ENCODE results near the gene NPAS3.

The NPAS3 gene

GRCh38 chr14:33457021-33457420, 518.3 kb downstream of the NPAS3 start:
- H3K4me3 ChIP-seq = no peak overlapping the region
- no peak overlapping the region for H3K9ac ChIP-seq (ENCODE audit: insufficient read length)
- TF ChIP-seq POLR2AphosphoS5 (IDR thresholded peaks at IDR 0.05; ENCODE audit: borderline replicate concordance, low read depth, low read length) (no peak), EZH2 (IDR thresholded peaks at IDR 0.05) (no peak), FOXP2 (optimal IDR thresholded peaks at IDR 0.05; ENCODE audit: control extremely low read depth, extremely low read length, insufficient read depth) (no peak)
- H3K27ac ChIP-seq = no peak overlapping the region
- DNase-seq (ENCODE audit: low read depth, low spot score) = no peak
- H3K9me3 ChIP-seq (ENCODE audit: low read depth, low read length) = no peaks in the 10 kb centered on the region
- no peaks in the 10 kb centered on the region for H3K36me3 ChIP-seq (ENCODE audit: insufficient read depth, low read length)

- H3K36me3 ChIP-seq (ENCODE audit: insufficient read depth, low read length) = no peaks in the 10 kb centered on the region
- no peak overlapping the region for H3K4me3 ChIP-seq
- no peak overlapping the region for H3K27ac ChIP-seq
- no peak overlapping the region for H3K9ac ChIP-seq (ENCODE audit: insufficient read length)
- no peaks in the 10 kb centered on the region for H3K9me3 ChIP-seq (ENCODE audit: low read depth, low read length)
- DNase-seq (ENCODE audit: low read depth, low spot score) = no peak
- TF ChIP-seq POLR2AphosphoS5 (IDR thresholded peaks at IDR 0.05; ENCODE audit: borderline replicate concordance, low read depth, low read length) (no peak), EZH2 (IDR thresholded peaks at IDR 0.05) (no peak), FOXP2 (optimal IDR thresholded peaks at IDR 0.05; ENCODE audit: control extremely low read depth, extremely low read length, insufficient read depth) (no peak)
These were observed 518.9 kb downstream of the NPAS3 start for GRCh38 chr14:33457617-33458016.

DNA sequence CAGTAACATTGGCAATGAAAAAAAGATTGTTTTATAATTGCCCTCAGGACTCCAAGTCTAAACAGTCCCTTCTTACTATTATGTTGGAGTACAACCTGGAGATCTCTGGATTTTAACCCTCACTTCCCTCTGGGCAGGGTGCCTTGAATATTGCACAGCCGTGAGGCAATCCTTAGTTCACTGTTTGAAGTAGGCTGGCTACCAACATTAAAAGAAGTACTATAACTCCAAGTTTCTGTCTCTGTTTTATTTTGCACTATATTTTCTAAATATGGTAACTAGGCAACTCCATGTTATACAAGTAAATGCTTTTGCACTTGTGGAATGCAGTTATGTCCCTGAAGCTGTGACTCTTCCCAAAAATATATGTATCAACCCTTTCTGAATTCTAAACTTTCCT, 521.5 kb downstream of the NPAS3 start:
- no peak for DNase-seq (ENCODE audit: low read depth, low spot score)
- Histone ChIP-seq H3K27ac (no peak overlapping the region), H3K9ac (ENCODE audit: insufficient read length) (no peak overlapping the region), H3K9me3 (ENCODE audit: low read depth, low read length) (no peaks in the 10 kb centered on the region), H3K36me3 (ENCODE audit: insufficient read depth, low read length) (no peaks in the 10 kb centered on the region), H3K4me3 (no peak overlapping the region)
- TF ChIP-seq EZH2 (IDR thresholded peaks at IDR 0.05) (no peak), POLR2AphosphoS5 (IDR thresholded peaks at IDR 0.05; ENCODE audit: borderline replicate concordance, low read depth, low read length) (no peak), FOXP2 (optimal IDR thresholded peaks at IDR 0.05; ENCODE audit: control extremely low read depth, extremely low read length, insufficient read depth) (no peak)

DNA sequence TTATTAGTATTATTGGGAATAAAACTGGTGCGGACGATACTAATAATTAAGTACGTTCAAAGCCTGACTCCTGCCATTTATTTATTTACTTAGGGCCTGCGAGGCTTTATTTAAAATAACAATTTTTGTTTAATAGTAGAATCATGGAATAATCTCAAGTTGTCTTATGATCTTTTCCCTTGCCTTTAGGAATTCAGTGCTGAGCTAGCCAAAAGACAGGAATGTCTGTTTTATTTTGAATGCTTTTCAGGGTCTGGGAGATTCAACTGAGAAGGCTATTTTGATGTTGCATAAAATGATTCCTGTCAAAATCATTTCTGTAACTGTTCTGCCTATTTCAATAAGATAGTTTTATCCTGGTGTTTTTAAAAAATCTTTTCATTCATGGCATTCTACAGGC, 522.4 kb downstream of the NPAS3 start:
- H3K4me3 ChIP-seq = no peak overlapping the region
- DNase-seq (ENCODE audit: low read depth, low spot score) = no peak

DNA sequence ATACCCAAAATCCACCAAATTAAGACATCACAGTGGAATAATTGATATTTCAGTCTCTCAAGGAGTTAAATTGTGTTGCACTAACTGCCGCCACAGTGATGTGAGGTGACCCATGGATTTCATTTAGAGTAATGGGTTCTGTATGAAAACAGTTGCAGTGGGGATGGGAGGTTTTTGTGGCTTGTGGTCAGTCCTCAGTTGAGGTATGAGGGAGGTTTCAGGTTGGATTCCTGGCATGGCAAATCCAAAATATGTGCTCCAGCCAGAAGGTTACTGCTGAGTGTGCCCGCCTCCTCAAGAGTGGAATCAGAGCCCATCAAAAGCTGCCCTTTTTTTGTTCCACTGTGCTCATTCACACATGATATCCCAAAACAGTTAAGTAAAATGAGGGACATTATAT, 525.1 kb downstream of the NPAS3 start:
- Histone ChIP-seq H3K36me3 (ENCODE audit: insufficient read depth, low read length) (no peaks in the 10 kb centered on the region), H3K9me3 (ENCODE audit: low read depth, low read length) (no peaks in the 10 kb centered on the region), H3K4me3 (no peak overlapping the region), H3K27ac (no peak overlapping the region), H3K9ac (ENCODE audit: insufficient read length) (no peak overlapping the region)
- DNase-seq (ENCODE audit: low read depth, low spot score) = no peak
- TF ChIP-seq FOXP2 (optimal IDR thresholded peaks at IDR 0.05; ENCODE audit: control extremely low read depth, extremely low read length, insufficient read depth) (no peak), POLR2AphosphoS5 (IDR thresholded peaks at IDR 0.05; ENCODE audit: borderline replicate concordance, low read depth, low read length) (no peak), EZH2 (IDR thresholded peaks at IDR 0.05) (no peak)

More for the DNA sequence above, 522.4 kb downstream of the NPAS3 start:
- Histone ChIP-seq H3K9me3 (ENCODE audit: low read depth, low read length) (no peaks in the 10 kb centered on the region), H3K27ac (no peak overlapping the region), H3K9ac (ENCODE audit: insufficient read length) (no peak overlapping the region), H3K36me3 (ENCODE audit: insufficient read depth, low read length) (no peaks in the 10 kb centered on the region)
- TF ChIP-seq POLR2AphosphoS5 (IDR thresholded peaks at IDR 0.05; ENCODE audit: borderline replicate concordance, low read depth, low read length) = no peak
- TF ChIP-seq EZH2 (IDR thresholded peaks at IDR 0.05) = no peak
- no peak for TF ChIP-seq FOXP2 (optimal IDR thresholded peaks at IDR 0.05; ENCODE audit: control extremely low read depth, extremely low read length, insufficient read depth)

GRCh38 chr14:33464254-33464962, 525.7 kb downstream of the NPAS3 start:
- H3K27ac ChIP-seq = no peak overlapping the region
- DNase-seq (ENCODE audit: low read depth, low spot score) = no peak
- H3K9me3 ChIP-seq (ENCODE audit: low read depth, low read length) = no peaks in the 10 kb centered on the region

GRCh38 chr14:33465846-33466700, 527.4 kb downstream of the NPAS3 start:
- no peak overlapping the region for H3K9ac ChIP-seq (ENCODE audit: insufficient read length)
- H3K4me3 ChIP-seq = no peak overlapping the region
- TF ChIP-seq FOXP2 (optimal IDR thresholded peaks at IDR 0.05; ENCODE audit: control extremely low read depth, extremely low read length, insufficient read depth) (no peak), EZH2 (IDR thresholded peaks at IDR 0.05) (no peak), POLR2AphosphoS5 (IDR thresholded peaks at IDR 0.05; ENCODE audit: borderline replicate concordance, low read depth, low read length) (no peak)
- no peaks in the 10 kb centered on the region for H3K9me3 ChIP-seq (ENCODE audit: low read depth, low read length)
- DNase-seq (ENCODE audit: low read depth, low spot score) = no peak
- no peak overlapping the region for H3K27ac ChIP-seq
- no peaks in the 10 kb centered on the region for H3K36me3 ChIP-seq (ENCODE audit: insufficient read depth, low read length)

More at GRCh38 chr14:33464254-33464962, 525.7 kb downstream of the NPAS3 start:
- no peak overlapping the region for H3K4me3 ChIP-seq
- no peaks in the 10 kb centered on the region for H3K36me3 ChIP-seq (ENCODE audit: insufficient read depth, low read length)
- no peak for TF ChIP-seq POLR2AphosphoS5 (IDR thresholded peaks at IDR 0.05; ENCODE audit: borderline replicate concordance, low read depth, low read length)
- no peak for TF ChIP-seq EZH2 (IDR thresholded peaks at IDR 0.05)
- TF ChIP-seq FOXP2 (optimal IDR thresholded peaks at IDR 0.05; ENCODE audit: control extremely low read depth, extremely low read length, insufficient read depth) = no peak
- H3K9ac ChIP-seq (ENCODE audit: insufficient read length) = no peak overlapping the region

GRCh38 chr14:33467971-33468370, 529.3 kb downstream of the NPAS3 start:
- no peaks in the 10 kb centered on the region for H3K36me3 ChIP-seq (ENCODE audit: insufficient read depth, low read length)
- TF ChIP-seq POLR2AphosphoS5 (IDR thresholded peaks at IDR 0.05; ENCODE audit: borderline replicate concordance, low read depth, low read length) (no peak), FOXP2 (optimal IDR thresholded peaks at IDR 0.05; ENCODE audit: control extremely low read depth, extremely low read length, insufficient read depth) (peak; percentile 85)
- H3K4me3 ChIP-seq = peak overlapping the region; percentile 52
- H3K9me3 ChIP-seq (ENCODE audit: low read depth, low read length) = no peaks in the 10 kb centered on the region
- DNase-seq (ENCODE audit: low read depth, low spot score) = peak; percentile 80
- H3K9ac ChIP-seq (ENCODE audit: insufficient read length) = no peak overlapping the region
- peak overlapping the region; percentile 37; the same call in 1 of the 2 replicates for H3K27ac ChIP-seq
